GM12892 (cell line): ENCODE results near the gene GLIS1.

Experiments used
- POLR2A ChIP-seq: IDR thresholded peaks from 2 replicates; pipeline ENCODE4 v1.6.1; 2011; ENCODE audit warnings: low read depth, low read length, control low read depth
- POLR2AphosphoS5 ChIP-seq: IDR thresholded peaks from 2 replicates; pipeline ENCODE4 v1.6.1; 2011; ENCODE audit warnings: low read depth, low read length, control low read depth
- TAF1 ChIP-seq: IDR thresholded peaks from 2 replicates; pipeline ENCODE4 v1.6.1; 2011; ENCODE audit warnings: low read depth, mild to moderate bottlenecking, control low read depth, low read length, borderline replicate concordance

DNA sequence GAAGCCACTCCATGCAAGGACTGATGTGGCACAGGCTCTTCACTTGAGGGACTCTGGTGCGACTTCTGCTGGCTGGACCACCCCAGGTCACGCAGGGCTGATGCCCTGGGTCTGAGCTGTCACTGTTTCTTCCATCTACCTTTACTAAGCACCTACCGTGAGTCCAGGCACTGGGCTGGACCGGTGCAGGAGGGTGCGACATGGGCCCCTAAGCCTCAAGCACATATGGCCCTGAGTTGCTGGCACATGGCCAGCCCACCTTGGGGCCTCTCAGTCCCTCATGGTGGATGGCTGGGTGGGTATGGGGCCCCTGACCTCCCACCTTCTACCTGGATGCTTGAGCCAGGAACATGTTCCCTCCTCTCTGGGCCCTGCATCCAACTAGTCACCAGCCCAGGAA lies 203.7 kb downstream of the GLIS1 start:
- TF ChIP-seq POLR2A (no peak), POLR2AphosphoS5 (no peak), TAF1 (no peak)
